IPS DF 19.7 (cell line): ENCODE data around the gene PAQR8.
"Not testable (repeated sequence)": the region's sequence is repeated elsewhere in the genome, so short reads cannot be mapped to it uniquely, and the experiment has no call there.

ENCODE experiments used
- DNase-seq: peaks from one replicate; pipeline ENCODE4 v3.0.0-alpha.2; 2013; ENCODE audit warnings: low read depth, low spot score

Gene PAQR8

DNA sequence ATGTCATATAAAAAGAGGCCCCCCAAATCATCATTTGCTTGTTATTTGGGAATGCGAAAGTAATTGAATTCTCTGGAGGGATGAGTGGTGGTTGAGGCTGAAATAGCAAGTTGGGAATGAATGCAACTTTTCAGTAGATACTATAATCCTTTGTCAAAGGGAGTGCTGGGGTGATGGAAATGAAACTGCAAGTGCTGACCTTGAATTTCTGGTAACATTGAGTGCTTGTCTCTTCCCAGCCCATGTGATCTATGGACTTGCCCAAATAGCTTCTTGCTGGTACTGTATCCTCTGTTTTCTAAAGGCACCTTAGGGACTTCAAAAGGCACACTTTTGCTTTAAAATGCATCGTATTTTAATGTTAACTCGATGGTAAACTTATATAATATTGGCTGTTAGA, 14.8 kb downstream of the PAQR8 start:
- DNase-seq, result no peak

GRCh38 chr6:52377538-52378221, 15.7 kb downstream of the PAQR8 start:
- no peak for DNase-seq

DNA sequence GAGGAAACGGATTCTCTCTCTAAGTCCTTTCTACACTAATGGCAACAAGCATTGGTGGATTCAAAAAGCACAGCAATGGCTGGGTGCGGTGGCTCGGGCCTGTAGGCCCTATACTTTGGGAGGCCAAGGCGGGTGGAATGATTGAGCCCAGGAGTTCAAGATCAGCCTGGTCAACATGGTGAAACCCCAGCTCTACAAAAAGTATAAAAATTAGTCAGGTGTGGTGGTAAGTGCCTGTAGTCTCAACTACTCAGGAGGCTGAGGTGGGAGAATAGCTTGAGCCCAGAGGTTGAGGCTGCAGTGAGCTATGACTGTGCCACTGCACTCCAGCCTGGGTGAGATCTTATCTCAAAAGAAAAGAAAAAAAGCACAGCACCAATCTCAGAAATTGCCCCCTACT, 19.3 kb downstream of the PAQR8 start:
- DNase-seq, result no peak

DNA sequence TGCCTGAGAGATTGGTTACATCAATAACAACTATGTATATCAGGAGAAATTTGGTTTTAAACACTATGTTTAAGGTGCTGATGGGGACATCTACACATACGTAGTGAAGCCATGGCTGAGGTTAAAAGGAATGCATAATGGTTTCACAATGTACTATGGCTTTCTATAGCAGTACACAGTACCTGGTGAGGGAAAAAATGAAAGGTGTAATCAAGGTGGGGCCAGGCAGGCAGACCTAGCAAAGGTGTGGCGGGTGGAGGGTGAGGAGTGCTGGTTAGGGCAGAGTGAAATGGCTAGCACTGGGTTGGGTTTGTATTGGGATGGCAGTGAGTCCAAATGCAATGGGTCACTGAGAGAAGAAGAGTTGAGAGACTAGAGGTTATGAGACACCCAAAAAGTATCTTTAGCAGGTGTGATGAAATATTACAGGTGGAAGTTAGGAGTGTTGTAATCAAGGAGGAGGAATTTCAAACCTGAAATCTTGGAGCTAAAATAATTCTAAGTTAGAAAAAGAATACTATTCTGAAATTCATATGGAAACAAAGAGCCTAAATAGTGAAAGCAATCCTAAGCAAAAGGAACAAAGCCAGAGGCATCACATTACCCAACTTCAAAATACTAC, 22.3 kb downstream of the PAQR8 start:
- no peak for DNase-seq

DNA sequence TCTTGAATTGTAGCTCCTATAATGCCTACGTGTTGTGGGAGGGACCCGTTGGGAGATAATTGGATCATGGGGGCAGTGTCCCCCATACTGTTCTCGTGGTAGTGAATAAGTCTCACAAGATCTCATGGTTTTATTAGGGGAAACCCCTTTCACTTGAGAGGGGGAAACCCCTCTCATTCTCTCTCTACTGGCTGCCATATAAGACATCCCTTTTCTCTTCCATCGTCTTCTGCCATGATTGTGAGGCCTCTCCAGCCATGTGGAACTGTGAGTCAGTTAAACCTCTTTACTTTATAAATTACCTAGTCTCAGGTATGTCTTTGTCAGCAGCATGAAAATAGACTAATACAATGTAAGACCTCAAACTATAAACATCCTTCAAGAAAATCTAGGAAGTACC, 23.1 kb downstream of the PAQR8 start:
- no peak for DNase-seq

- not testable (repeated sequence) for DNase-seq
Measured at GRCh38 chr6:52388119-52388518, 26.2 kb downstream of the PAQR8 start.

DNA sequence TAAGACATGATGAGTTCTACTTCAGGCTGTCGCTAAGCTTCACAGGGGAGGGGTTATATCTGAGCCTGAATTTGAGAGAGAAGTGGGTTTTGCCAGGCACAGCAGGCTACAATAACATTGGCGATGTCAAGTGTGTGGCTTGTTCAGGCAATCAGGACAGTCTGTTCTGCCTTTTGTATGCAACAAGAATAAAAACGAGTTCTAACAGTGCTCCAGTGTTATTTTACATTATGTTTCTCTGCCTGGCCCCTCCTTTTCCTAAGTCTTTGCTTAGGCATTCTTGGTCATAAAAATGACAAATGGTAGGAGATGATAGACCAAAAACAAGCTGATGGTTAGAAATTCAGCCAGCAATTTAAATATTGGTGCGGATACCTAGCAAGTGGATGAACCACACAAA, 26.8 kb downstream of the PAQR8 start:
- DNase-seq, result no peak

- DNase-seq, result no peak
Measured at GRCh38 chr6:52389264-52389625, 27.3 kb downstream of the PAQR8 start.

DNA sequence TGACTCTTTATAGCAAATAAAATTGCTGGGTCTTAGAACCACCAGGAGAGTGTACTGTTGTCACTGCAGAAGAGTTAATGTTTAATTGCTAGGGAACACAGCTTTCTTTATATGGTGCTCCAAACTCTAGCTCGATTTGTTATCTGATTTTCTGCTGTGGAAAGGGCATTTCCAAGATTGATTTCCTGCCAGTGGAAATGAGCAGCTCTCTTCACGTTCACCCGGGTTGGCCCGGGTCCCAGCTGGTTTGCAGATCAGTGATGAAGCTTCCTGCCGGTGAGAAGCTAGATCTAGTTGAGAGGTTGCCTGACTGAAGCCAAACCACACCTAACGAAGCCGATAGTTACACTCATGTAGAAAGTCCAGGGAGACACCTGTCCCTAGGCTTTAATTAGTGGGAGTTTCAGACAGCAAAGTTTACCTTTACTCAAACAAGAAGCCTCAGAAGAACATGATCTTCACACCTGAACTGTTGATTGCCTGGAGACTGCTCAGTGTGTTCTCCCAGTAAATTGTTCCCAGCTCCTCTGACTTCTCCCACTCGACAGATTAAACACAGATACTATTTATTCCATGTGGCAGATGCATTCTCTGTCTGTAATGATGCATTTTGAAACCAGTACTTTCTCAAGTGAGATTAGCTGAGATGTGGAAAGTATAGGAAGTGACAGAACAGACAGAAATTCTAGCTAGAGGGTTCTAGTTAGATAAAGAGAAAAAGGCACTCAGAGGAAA, 27.8 kb downstream of the PAQR8 start:
- no peak for DNase-seq

DNA sequence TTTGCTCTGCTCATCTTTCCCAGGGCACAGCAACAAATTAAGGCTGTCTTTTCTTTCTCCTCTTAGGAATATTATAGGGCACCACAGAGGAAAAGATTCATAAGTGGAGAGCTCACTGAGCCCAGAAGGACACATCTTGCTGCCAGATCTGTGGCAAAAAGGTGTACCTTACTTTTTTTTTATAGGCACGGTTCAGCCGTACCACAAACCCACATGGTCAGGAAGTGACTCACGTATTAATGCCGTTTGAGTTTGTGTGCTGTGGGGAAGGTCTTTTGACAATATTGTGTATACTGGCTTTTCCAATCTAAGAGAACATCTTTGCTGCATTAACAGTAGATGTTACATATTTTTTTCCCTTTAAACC, 28.4 kb downstream of the PAQR8 start:
- DNase-seq, result no peak

GRCh38 chr6:52391599-52391998, 29.6 kb downstream of the PAQR8 start:
- no peak for DNase-seq

- DNase-seq, result no peak
Measured at GRCh38 chr6:52392944-52393343, 31.0 kb downstream of the PAQR8 start.

GRCh38 chr6:52393780-52394179, 31.8 kb downstream of the PAQR8 start:
- DNase-seq, result no peak

DNA sequence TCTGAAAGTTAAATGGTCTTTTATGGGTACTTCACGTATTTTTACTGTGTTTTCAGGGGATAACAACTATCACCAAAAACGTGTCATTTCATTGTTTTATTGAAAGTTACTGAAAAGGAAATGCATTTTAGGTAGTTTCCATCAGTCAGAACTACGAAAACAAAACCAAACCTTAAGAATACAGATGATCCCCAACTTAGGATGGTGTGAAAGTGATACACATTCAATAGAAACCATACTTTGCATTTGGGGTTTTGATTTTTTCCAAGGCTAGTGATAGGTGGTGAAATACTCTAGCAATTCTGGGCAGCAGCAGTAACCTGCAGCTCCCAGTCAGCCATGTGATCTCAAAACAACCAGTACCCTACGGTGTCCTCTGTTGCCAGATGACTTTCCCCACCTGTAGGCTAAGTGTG, 32.3 kb downstream of the PAQR8 start:
- no peak for DNase-seq

- DNase-seq, result no peak
Measured at GRCh38 chr6:52395969-52396368, 34.0 kb downstream of the PAQR8 start.

DNA sequence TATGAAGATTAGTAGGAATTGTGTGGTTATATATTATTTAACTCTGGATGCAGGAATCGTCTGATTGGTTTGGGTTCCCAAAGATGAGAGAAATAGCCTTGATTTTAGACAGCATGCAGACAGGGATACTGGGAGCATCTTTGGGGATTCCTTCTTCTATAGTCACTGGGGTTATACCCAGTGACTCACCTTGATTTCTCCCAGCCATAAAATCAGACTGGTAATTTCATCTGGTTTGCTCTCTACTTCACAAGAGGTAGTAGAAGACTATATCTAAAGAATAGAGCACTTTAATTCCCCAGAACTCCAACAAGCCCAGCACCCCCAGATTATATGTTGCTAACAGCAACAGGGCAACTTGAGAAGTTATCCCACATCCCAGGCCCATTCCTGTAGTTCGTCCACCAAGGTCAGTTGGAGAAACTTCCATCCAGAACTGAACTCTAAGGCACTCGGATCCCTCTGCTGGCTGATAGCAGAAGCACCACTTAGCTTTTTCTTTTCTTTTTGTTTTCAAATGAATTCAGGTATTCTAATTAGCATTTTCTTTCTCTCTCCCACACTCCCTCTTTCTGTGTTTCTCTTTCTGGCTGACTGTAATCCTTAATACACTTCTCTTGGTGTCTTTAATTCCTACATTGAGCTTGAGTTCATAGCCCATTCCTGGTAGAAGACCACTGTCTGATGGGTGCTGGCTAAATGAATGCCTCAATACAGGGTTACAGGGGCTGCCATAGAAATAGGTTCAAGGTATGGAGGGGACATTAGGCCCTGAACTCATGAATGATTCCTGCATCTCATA, 37.8 kb downstream of the PAQR8 start:
- no peak for DNase-seq

- no peak for DNase-seq
Measured at GRCh38 chr6:52400313-52401041, 38.5 kb downstream of the PAQR8 start.

DNA sequence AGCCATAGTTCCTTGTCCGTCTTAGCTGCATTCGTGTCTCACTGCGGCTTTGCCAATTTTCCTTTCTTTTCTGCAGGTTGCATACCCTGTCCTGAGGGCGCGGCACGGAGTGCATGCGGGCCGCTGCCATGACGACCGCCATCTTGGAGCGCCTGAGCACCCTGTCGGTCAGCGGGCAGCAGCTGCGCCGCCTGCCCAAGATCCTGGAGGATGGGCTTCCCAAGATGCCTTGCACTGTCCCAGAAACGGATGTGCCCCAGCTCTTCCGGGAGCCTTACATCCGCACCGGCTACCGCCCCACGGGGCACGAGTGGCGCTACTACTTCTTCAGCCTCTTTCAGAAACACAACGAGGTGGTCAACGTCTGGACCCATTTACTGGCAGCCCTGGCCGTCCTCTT, 41.1 kb downstream of the PAQR8 start:
- no peak for DNase-seq

DNA sequence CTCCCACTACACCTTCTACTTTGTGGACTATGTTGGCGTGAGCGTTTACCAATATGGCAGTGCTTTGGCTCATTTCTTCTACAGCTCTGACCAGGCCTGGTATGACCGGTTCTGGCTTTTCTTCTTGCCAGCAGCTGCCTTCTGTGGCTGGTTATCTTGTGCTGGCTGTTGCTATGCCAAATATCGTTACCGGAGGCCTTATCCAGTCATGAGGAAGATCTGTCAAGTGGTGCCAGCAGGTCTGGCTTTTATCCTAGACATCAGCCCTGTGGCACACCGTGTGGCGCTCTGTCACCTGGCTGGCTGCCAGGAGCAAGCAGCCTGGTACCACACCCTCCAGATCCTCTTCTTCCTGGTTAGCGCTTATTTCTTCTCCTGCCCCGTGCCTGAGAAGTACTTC, 41.7 kb downstream of the PAQR8 start:
- no peak for DNase-seq

DNA sequence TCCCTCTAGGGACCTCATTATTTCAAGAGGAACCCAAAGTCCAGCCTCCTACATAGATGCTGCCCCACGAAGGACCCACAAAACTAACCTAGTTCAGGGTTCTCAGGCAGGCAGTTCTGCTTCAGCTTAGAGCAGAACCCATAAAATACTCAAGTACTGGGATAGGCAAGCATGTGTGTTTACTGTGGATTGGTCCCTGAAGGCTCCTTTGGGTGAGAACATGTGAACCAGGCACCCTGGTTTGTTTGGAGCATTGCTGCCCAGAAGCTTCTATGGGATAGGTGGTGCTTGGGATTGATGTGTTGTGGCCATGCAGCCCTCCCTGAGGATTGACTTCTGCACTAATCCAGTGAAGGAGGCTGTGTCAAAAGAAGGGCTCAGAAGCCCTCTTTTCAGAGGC, 43.3 kb downstream of the PAQR8 start:
- no peak for DNase-seq

DNA sequence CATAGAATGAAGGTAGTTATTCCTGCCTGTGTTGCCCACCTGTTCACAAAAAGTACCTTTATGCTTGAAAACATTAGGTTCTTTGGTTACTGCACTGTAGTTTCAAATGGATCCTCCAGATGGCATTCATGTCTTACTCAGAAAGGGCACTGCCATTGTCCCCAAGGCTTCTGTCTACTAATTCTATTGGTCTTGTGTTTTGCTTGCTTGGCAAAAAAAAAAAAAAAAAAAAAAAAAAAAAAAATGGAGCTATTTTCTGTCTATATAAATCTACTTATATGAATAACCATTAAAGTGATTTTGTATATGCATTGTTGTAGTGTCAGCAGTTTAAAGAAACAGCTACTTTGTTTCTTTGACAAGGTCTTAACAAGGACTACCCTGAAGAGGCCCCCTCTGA, 45.5 kb downstream of the PAQR8 start:
- DNase-seq, result no peak

GRCh38 chr6:52409499-52409898, 47.5 kb downstream of the PAQR8 start:
- no peak for DNase-seq
